B cell (primary cell): Measurements from ENCODE around the gene PHF23.

Source experiments
- EZH2 ChIP-seq: IDR thresholded peaks from 2 replicates; pipeline ENCODE4 v1.6.1; 2012; ENCODE audit warnings: borderline replicate concordance, low read depth, mild to moderate bottlenecking, moderate library complexity, low read length; ENCODE audit not compliant: insufficient read depth, poor library complexity, severe bottlenecking
- TF ChIP-seq, protein P1 (sequence below): fragments of 200-600 bp; IDR thresholded peaks from one replicate; pipeline ENCODE4 v1.8.0; 2022; ENCODE audit warnings: antibody characterized with exemption, mild to moderate bottlenecking

DNA sequence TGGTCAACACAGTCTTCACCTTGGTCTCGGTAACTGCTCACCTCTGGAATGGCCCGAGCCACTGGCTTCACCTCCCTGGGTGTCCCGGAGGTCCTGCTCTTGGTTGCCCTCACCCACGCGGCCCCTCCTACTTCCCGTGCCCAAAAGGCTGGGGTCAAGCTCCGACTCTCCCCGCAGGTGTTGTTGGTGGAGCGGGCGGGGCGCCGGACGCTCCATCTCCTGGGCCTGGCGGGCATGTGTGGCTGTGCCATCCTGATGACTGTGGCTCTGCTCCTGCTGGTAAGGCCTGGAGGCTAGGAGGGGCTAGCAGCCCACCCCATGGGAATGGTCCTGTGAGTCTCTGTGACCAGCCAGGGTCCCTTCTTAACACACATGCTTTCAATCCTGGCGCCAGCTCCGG, 45.7 kb upstream of the PHF23 start:
- TF ChIP-seq, protein P1, sequence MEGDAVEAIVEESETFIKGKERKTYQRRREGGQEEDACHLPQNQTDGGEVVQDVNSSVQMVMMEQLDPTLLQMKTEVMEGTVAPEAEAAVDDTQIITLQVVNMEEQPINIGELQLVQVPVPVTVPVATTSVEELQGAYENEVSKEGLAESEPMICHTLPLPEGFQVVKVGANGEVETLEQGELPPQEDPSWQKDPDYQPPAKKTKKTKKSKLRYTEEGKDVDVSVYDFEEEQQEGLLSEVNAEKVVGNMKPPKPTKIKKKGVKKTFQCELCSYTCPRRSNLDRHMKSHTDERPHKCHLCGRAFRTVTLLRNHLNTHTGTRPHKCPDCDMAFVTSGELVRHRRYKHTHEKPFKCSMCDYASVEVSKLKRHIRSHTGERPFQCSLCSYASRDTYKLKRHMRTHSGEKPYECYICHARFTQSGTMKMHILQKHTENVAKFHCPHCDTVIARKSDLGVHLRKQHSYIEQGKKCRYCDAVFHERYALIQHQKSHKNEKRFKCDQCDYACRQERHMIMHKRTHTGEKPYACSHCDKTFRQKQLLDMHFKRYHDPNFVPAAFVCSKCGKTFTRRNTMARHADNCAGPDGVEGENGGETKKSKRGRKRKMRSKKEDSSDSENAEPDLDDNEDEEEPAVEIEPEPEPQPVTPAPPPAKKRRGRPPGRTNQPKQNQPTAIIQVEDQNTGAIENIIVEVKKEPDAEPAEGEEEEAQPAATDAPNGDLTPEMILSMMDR = no peak
- TF ChIP-seq EZH2 = no peak
